H9 (cell line): ENCODE data around the gene RAD18. TPM values are rescaled to one million over a fixed set of nuclear protein-coding genes. Genes with fewer than 3 reads are reported as not detected.

ENCODE experiments used
- DNase-seq: peaks from one replicate; pipeline ENCODE4 v3.0.0-alpha.2; 2017
- H2AFZ ChIP-seq: one replicate; pipeline ENCODE4 v1.6.1; 2013; ENCODE audit warnings: mild to moderate bottlenecking, low read length, control low read depth, moderate library complexity
- H2AK5ac ChIP-seq: 2 replicates; pipeline ENCODE4 v1.6.1; 2013; ENCODE audit warnings: low read length, control low read depth, mixed read lengths; ENCODE audit not compliant: insufficient read length
- H2BK120ac ChIP-seq: one replicate; pipeline ENCODE4 v1.6.1; 2013; ENCODE audit warnings: low read depth, mild to moderate bottlenecking, low read length, control low read depth, inconsistent platforms; ENCODE audit not compliant: poor library complexity, severe bottlenecking
- H2BK12ac ChIP-seq: 2 replicates; pipeline ENCODE4 v1.6.1; 2013; ENCODE audit warnings: low read length, control low read depth, mixed read lengths, low read depth; ENCODE audit not compliant: insufficient read length
- H2BK15ac ChIP-seq: 2 replicates; pipeline ENCODE4 v1.6.1; 2013; ENCODE audit warnings: low read depth, low read length, control low read depth
- H2BK20ac ChIP-seq: one replicate; pipeline ENCODE4 v1.6.1; 2013; ENCODE audit warnings: low read depth, mild to moderate bottlenecking, low read length, control low read depth, inconsistent platforms; ENCODE audit not compliant: poor library complexity, severe bottlenecking
- H2BK5ac ChIP-seq: 2 replicates; pipeline ENCODE4 v1.6.1; 2013; ENCODE audit warnings: low read length, control low read depth, mixed read lengths; ENCODE audit not compliant: insufficient read length
- H3K14ac ChIP-seq: 2 replicates; pipeline ENCODE4 v1.6.1; 2013; ENCODE audit warnings: low read length, control low read depth; ENCODE audit not compliant: insufficient read depth
- H3K18ac ChIP-seq: 2 replicates; pipeline ENCODE4 v1.6.1; 2013; ENCODE audit warnings: low read depth, mild to moderate bottlenecking, mixed read lengths, low read length, control low read depth; ENCODE audit not compliant: insufficient read length
- H3K23ac ChIP-seq: 2 replicates; pipeline ENCODE4 v1.6.1; 2013; ENCODE audit warnings: low read length, control low read depth, mixed read lengths, low read depth; ENCODE audit not compliant: insufficient read length
- H3K23me2 ChIP-seq: 2 replicates; pipeline ENCODE4 v1.6.1; 2013; ENCODE audit warnings: low read depth, mild to moderate bottlenecking, mixed read lengths, low read length, control low read depth; ENCODE audit not compliant: insufficient read length, poor library complexity, severe bottlenecking
- H3K27ac ChIP-seq: 2 replicates; pipeline ENCODE4 v1.5.1; 2013; ENCODE audit warnings: low read length, control low read depth, mixed read lengths, low read depth; ENCODE audit not compliant: insufficient read length
- H3K27me3 ChIP-seq: 2 replicates; pipeline ENCODE4 v1.6.1; 2013; ENCODE audit warnings: low read length, control low read depth, inconsistent platforms; ENCODE audit not compliant: insufficient read depth
- H3K4ac ChIP-seq: 2 replicates; pipeline ENCODE4 v1.6.1; 2013; ENCODE audit warnings: low read depth, mild to moderate bottlenecking, control low read depth, inconsistent platforms, low read length, moderate library complexity
- H3K4me1 ChIP-seq: 2 replicates; pipeline ENCODE4 v1.6.1; 2013; ENCODE audit warnings: low read length, control low read depth, inconsistent platforms; ENCODE audit not compliant: insufficient read depth
- H3K4me2 ChIP-seq: 2 replicates; pipeline ENCODE4 v1.6.1; 2013; ENCODE audit warnings: low read length, control low read depth, mixed read lengths; ENCODE audit not compliant: insufficient read length, insufficient read depth
- H3K56ac ChIP-seq: 2 replicates; pipeline ENCODE4 v1.6.1; 2013; ENCODE audit warnings: low read depth, mild to moderate bottlenecking, mixed read lengths, low read length, control low read depth; ENCODE audit not compliant: insufficient read length
- H3K79me1 ChIP-seq: 2 replicates; pipeline ENCODE4 v1.6.1; 2013; ENCODE audit warnings: low read depth, mild to moderate bottlenecking, moderate library complexity, low read length, control low read depth, inconsistent platforms; ENCODE audit not compliant: insufficient read depth, poor library complexity, severe bottlenecking
- H3K79me2 ChIP-seq: 2 replicates; pipeline ENCODE4 v1.6.1; 2013; ENCODE audit warnings: low read length, control low read depth, inconsistent platforms; ENCODE audit not compliant: insufficient read depth
- H3K9ac ChIP-seq: 2 replicates; pipeline ENCODE4 v1.6.1; 2013; ENCODE audit warnings: low read length, control low read depth, mixed read lengths; ENCODE audit not compliant: insufficient read length; ENCODE audit errors: extremely low read depth
- H3K9me3 ChIP-seq: one replicate; pipeline ENCODE4 v1.6.1; 2013; ENCODE audit warnings: low read depth, low read length, inconsistent platforms; ENCODE audit not compliant: control insufficient read depth
- H3T11ph ChIP-seq: one replicate; pipeline ENCODE4 v1.6.1; 2013; ENCODE audit warnings: mild to moderate bottlenecking, low read length, control low read depth, inconsistent platforms
- H4K20me1 ChIP-seq: one replicate; pipeline ENCODE4 v1.6.1; 2013; ENCODE audit not compliant: control insufficient read depth, insufficient read length, insufficient read depth
- H4K5ac ChIP-seq: 2 replicates; pipeline ENCODE4 v1.6.1; 2013; ENCODE audit warnings: low read depth, mild to moderate bottlenecking, mixed read lengths, low read length, control low read depth; ENCODE audit not compliant: insufficient read length
- H4K8ac ChIP-seq: replicated peaks from 2 replicates; pipeline ENCODE4 v1.6.1; 2013; ENCODE audit warnings: low read length, control low read depth, mixed read lengths, low read depth; ENCODE audit not compliant: insufficient read length
- H4K91ac ChIP-seq: 2 replicates; pipeline ENCODE4 v1.6.1; 2013; ENCODE audit warnings: low read depth, mild to moderate bottlenecking, moderate library complexity, mixed read lengths, low read length, control low read depth; ENCODE audit not compliant: insufficient read length
- H3K27ac Mint-ChIP-seq, 3 experiments: 2 replicates in 2 of 3; 3 replicates in 1 of 3; pipeline ENCODE4 v1.8.0; 2020 to 2021; ENCODE audit warnings: mixed read lengths in 3 of 3, mild to moderate bottlenecking in 1 of 3, moderate library complexity in 1 of 3
- H3K27me3 Mint-ChIP-seq: 2 replicates; pipeline ENCODE4 v1.8.0; 2021; ENCODE audit warnings: low read depth, mild to moderate bottlenecking, moderate library complexity, mixed read lengths
- H3K36me3 Mint-ChIP-seq, 3 experiments: 2 replicates in 2 of 3; 3 replicates in 1 of 3; pipeline ENCODE4 v1.8.0; 2020 to 2021; ENCODE audit warnings: low read depth in 3 of 3, mixed read lengths in 3 of 3; ENCODE audit not compliant: insufficient read depth in 1 of 3
- H3K4me1 Mint-ChIP-seq, 2 experiments: 2 replicates each; pipeline ENCODE4 v1.8.0; 2020; ENCODE audit warnings: mixed read lengths in 2 of 2
- H3K4me3 Mint-ChIP-seq, 2 experiments: 2 replicates in 1 of 2; 3 replicates in 1 of 2; pipeline ENCODE4 v1.8.0; 2020 to 2021; ENCODE audit warnings: mild to moderate bottlenecking in 2 of 2, mixed read lengths in 2 of 2, moderate library complexity in 1 of 2
- H3K9me3 Mint-ChIP-seq, 2 experiments: 2 replicates in 1 of 2; 3 replicates in 1 of 2; pipeline ENCODE4 v1.8.0; 2020; ENCODE audit warnings: mild to moderate bottlenecking in 2 of 2, mixed read lengths in 2 of 2, moderate library complexity in 1 of 2
- WGBS: extraction: QIAGEN DNeasy Blood & Tissue Kit; methylation state at CpG from one replicate; pipeline ENCODE4 v1.1.7; 2013; ENCODE audit warnings: missing lambda C conversion rate, low lambda C conversion rate, mixed read lengths; ENCODE audit not compliant: insufficient read length; ENCODE audit errors: extremely low coverage; 5-methylcytosine and 5-hydroxymethylcytosine counted together
- total RNA-seq: library from RNA; stranded (reverse); gene quantifications from 2 replicates; pipeline ENCODE4 v1.2.1, GENCODE V29; 2021
- TF ChIP-seq, protein P1 (sequence below): fragments of 200-600 bp; sonication (generic); conservative IDR thresholded peaks from 3 replicates; pipeline ENCODE4 v1.8.0; 2021; ENCODE audit warnings: antibody characterized with exemption, mild to moderate bottlenecking

The RAD18 gene
- total RNA-seq, 1 experiment from 2014 or later = 27.8 TPM

- no peak for DNase-seq
These were observed 111.6 kb downstream of the RAD18 start for GRCh38 chr3:8851703-8852102.

More at GRCh38 chr3:8851703-8852102, 111.6 kb downstream of the RAD18 start:
- no CpG with 5 or more reads among the region's 4 CpGs for WGBS
- Histone ChIP-seq H2AK5ac (no peak overlapping the region), H3K56ac (no peak overlapping the region), H2BK5ac (no peak overlapping the region), H3K4me2 (no peak overlapping the region), H4K91ac (no peak overlapping the region), H4K20me1 (no peaks in the 10 kb centered on the region), H3K79me1 (no peaks in the 10 kb centered on the region), H3K79me2 (no peaks in the 10 kb centered on the region), H3K9ac (no peak overlapping the region), H4K8ac (no peak overlapping the region), H3K9me3 (no peaks in the 10 kb centered on the region), H3K4ac (no peak overlapping the region), H4K5ac (no peak overlapping the region), H3K18ac (no peak overlapping the region), H3K23ac (no peak overlapping the region), H3K4me1 (no peaks in the 10 kb centered on the region), H3K27ac (no peak overlapping the region), H3T11ph (no peak overlapping the region), H3K23me2 (no peaks in the 10 kb centered on the region), H2AFZ (no peak overlapping the region), H3K27me3 (no peaks in the 10 kb centered on the region), H2BK20ac (no peak overlapping the region), H2BK120ac (no peak overlapping the region), H3K14ac (no peak overlapping the region), H2BK15ac (no peak overlapping the region), H2BK12ac (no peak overlapping the region)
- H3K4me1 Mint-ChIP-seq = peaks cover 3 to 6% of the 10 kb centered on the region in 2 experiments
- peaks cover 0 to 6% (median 1%) of the 10 kb centered on the region in 3 experiments; a peak in 3 of 7 replicates for H3K36me3 Mint-ChIP-seq
- H3K4me3 Mint-ChIP-seq = no peak overlapping the region
- H3K27ac Mint-ChIP-seq = no peak overlapping the region
- H3K9me3 Mint-ChIP-seq = no peaks in the 10 kb centered on the region
- no peaks in the 10 kb centered on the region for H3K27me3 Mint-ChIP-seq
- TF ChIP-seq, protein P1, sequence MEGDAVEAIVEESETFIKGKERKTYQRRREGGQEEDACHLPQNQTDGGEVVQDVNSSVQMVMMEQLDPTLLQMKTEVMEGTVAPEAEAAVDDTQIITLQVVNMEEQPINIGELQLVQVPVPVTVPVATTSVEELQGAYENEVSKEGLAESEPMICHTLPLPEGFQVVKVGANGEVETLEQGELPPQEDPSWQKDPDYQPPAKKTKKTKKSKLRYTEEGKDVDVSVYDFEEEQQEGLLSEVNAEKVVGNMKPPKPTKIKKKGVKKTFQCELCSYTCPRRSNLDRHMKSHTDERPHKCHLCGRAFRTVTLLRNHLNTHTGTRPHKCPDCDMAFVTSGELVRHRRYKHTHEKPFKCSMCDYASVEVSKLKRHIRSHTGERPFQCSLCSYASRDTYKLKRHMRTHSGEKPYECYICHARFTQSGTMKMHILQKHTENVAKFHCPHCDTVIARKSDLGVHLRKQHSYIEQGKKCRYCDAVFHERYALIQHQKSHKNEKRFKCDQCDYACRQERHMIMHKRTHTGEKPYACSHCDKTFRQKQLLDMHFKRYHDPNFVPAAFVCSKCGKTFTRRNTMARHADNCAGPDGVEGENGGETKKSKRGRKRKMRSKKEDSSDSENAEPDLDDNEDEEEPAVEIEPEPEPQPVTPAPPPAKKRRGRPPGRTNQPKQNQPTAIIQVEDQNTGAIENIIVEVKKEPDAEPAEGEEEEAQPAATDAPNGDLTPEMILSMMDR = no peak
